ENCODE measurements around the gene SCUBE1. TPM values are rescaled to one million over a fixed set of nuclear protein-coding genes. Genes with fewer than 3 reads are reported as not detected.

The SCUBE1 gene
- total RNA-seq, 3 donors from 2014 or later (not counting 1 experiment from before 2014, with no cell fraction given): 0.05 to 1.2 (median 0.11) TPM

- no peaks in the 10 kb centered on the region for H3K9me3 ChIP-seq (ENCODE audit: control insufficient read depth, insufficient read depth, low read length)
These were observed 32.4 kb downstream of the SCUBE1 start for GRCh38 chr22:43310798-43311197.

DNA sequence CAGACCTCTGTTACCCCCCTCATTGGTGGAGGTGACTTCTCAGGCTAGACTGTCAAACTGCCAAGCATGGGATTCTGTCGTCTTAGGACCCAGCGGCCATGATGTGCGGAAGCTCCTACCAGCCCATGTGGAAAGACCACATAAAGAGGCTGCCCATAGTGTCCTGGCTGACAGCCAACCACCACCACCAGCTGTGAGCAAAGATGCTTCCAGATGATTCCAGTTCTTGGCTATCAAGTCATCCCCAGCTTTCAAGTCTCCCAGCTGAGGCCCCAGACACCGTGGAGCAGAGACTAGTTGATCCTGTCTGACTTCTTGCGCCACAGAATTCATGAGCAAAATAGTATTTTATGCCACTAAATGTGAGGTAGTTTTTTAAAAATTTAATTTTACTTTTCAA, 32.9 kb downstream of the SCUBE1 start:
- H3K27me3 Mint-ChIP-seq (ENCODE audit: low read depth in 2 of 2): peaks cover 6% of the 10 kb centered on the region in 2 donors
- 82% methylated on average over 4 of the region's 5 CpGs for WGBS (ENCODE audit: insufficient coverage)
- no peak for ATAC-seq
- Histone ChIP-seq H3K27ac (ENCODE audit: low read length) (no peak overlapping the region), H3K9me3 (ENCODE audit: control insufficient read depth, insufficient read depth, low read length) (no peaks in the 10 kb centered on the region), H3K4me1 (ENCODE audit: control insufficient read depth, insufficient read depth, low read length) (no peaks in the 10 kb centered on the region), H3K4me3 (ENCODE audit: low read length) (no peak overlapping the region), H3K27me3 (ENCODE audit: control insufficient read depth, insufficient read depth, low read length) (no peaks in the 10 kb centered on the region), H3K36me3 (ENCODE audit: control insufficient read depth, insufficient read depth, low read length) (no peaks in the 10 kb centered on the region)
- intact Hi-C loops (cut with micrococcal nuclease): no loop called here
- no peaks in the 10 kb centered on the region for H3K36me3 Mint-ChIP-seq
- no peak for DNase-seq
- TF ChIP-seq, protein P1, sequence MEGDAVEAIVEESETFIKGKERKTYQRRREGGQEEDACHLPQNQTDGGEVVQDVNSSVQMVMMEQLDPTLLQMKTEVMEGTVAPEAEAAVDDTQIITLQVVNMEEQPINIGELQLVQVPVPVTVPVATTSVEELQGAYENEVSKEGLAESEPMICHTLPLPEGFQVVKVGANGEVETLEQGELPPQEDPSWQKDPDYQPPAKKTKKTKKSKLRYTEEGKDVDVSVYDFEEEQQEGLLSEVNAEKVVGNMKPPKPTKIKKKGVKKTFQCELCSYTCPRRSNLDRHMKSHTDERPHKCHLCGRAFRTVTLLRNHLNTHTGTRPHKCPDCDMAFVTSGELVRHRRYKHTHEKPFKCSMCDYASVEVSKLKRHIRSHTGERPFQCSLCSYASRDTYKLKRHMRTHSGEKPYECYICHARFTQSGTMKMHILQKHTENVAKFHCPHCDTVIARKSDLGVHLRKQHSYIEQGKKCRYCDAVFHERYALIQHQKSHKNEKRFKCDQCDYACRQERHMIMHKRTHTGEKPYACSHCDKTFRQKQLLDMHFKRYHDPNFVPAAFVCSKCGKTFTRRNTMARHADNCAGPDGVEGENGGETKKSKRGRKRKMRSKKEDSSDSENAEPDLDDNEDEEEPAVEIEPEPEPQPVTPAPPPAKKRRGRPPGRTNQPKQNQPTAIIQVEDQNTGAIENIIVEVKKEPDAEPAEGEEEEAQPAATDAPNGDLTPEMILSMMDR (IDR thresholded peaks at IDR 0.05): no peak
- no peak overlapping the region for H3K27ac Mint-ChIP-seq
- H3K4me1 Mint-ChIP-seq: no peaks in the 10 kb centered on the region
- H3K4me3 Mint-ChIP-seq: no peak overlapping the region
- H3K9me3 Mint-ChIP-seq: no peaks in the 10 kb centered on the region

More at GRCh38 chr22:43310798-43311197, 32.4 kb downstream of the SCUBE1 start:
- Mint-ChIP-seq H3K4me1 (no peaks in the 10 kb centered on the region), H3K27me3 (ENCODE audit: low read depth in 2 of 2) (peaks cover 6% of the 10 kb centered on the region in 2 donors), H3K36me3 (no peaks in the 10 kb centered on the region), H3K4me3 (no peak overlapping the region), H3K9me3 (no peaks in the 10 kb centered on the region), H3K27ac (no peak overlapping the region)
- intact Hi-C loops (cut with micrococcal nuclease): no loop called here
- 100% methylated on average over 1 of the region's 1 CpG for WGBS (ENCODE audit: insufficient coverage)
- no peaks in the 10 kb centered on the region for H3K36me3 ChIP-seq (ENCODE audit: control insufficient read depth, insufficient read depth, low read length)
- no peak overlapping the region for H3K27ac ChIP-seq (ENCODE audit: low read length)
- no peak overlapping the region for H3K4me3 ChIP-seq (ENCODE audit: low read length)
- no peaks in the 10 kb centered on the region for H3K27me3 ChIP-seq (ENCODE audit: control insufficient read depth, insufficient read depth, low read length)
- TF ChIP-seq, protein P1 (IDR thresholded peaks at IDR 0.05): no peak
- no peak for ATAC-seq
- DNase-seq: no peak
- H3K4me1 ChIP-seq (ENCODE audit: control insufficient read depth, insufficient read depth, low read length): no peaks in the 10 kb centered on the region

- H3K36me3 ChIP-seq (ENCODE audit: control insufficient read depth, insufficient read depth, low read length): no peaks in the 10 kb centered on the region
- H3K27ac ChIP-seq (ENCODE audit: low read length): no peak overlapping the region
- H3K27me3 ChIP-seq (ENCODE audit: control insufficient read depth, insufficient read depth, low read length): no peaks in the 10 kb centered on the region
- DNase-seq (no peak), ATAC-seq (no peak)
- Mint-ChIP-seq H3K9me3 (no peaks in the 10 kb centered on the region), H3K27me3 (ENCODE audit: low read depth in 2 of 2) (peaks cover 6 to 10% of the 10 kb centered on the region in 2 donors), H3K4me3 (no peak overlapping the region), H3K36me3 (no peaks in the 10 kb centered on the region), H3K27ac (no peak overlapping the region), H3K4me1 (no peaks in the 10 kb centered on the region)
- TF ChIP-seq, protein P1 (IDR thresholded peaks at IDR 0.05): no peak
- no peaks in the 10 kb centered on the region for H3K4me1 ChIP-seq (ENCODE audit: control insufficient read depth, insufficient read depth, low read length)
- 87% methylated on average over 10 of the region's 10 CpGs for WGBS (ENCODE audit: insufficient coverage)
- no peaks in the 10 kb centered on the region for H3K9me3 ChIP-seq (ENCODE audit: control insufficient read depth, insufficient read depth, low read length)
- intact Hi-C loops (cut with micrococcal nuclease): no loop called here
- no peak overlapping the region for H3K4me3 ChIP-seq (ENCODE audit: low read length)
These were observed 34.3 kb downstream of the SCUBE1 start for GRCh38 chr22:43308836-43309235.
